ENCODE data around the gene MCUB. TPM values are rescaled to one million over a fixed set of nuclear protein-coding genes. Genes with fewer than 3 reads are reported as not detected.

The MCUB gene
- total RNA-seq, 1 donor from 2014 or later: 17.1 TPM

DNA sequence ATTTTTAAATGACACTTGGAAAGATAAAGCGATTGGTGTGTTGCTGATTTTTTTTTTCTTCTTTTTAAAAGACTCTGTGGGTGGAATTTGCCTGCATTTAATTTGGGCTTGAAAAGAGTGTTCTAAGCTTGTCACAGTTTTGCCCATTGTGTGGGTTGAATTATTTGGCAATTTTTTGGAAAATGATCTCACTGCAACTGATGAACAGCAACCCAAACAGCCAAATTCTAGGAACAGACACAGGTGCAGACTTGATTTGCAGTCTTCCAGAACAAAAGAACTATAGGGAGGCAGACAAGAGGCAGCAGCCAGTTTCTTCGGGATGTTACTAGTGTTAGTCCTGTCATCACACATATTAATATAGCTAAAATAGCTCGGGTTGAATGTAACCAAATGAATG is 102.7 kb downstream of the MCUB start:
- H3K36me3 ChIP-seq: no peaks in the 10 kb centered on the region
- no peaks in the 10 kb centered on the region for H3K9me3 ChIP-seq
- no peaks in the 10 kb centered on the region for H3K4me1 ChIP-seq
- no peak for ATAC-seq
- intact Hi-C loops (cut with DNase I): no loop called here
- DNase-seq: no peak
- H3K4me3 ChIP-seq: no peak overlapping the region
- TF ChIP-seq, protein P1, sequence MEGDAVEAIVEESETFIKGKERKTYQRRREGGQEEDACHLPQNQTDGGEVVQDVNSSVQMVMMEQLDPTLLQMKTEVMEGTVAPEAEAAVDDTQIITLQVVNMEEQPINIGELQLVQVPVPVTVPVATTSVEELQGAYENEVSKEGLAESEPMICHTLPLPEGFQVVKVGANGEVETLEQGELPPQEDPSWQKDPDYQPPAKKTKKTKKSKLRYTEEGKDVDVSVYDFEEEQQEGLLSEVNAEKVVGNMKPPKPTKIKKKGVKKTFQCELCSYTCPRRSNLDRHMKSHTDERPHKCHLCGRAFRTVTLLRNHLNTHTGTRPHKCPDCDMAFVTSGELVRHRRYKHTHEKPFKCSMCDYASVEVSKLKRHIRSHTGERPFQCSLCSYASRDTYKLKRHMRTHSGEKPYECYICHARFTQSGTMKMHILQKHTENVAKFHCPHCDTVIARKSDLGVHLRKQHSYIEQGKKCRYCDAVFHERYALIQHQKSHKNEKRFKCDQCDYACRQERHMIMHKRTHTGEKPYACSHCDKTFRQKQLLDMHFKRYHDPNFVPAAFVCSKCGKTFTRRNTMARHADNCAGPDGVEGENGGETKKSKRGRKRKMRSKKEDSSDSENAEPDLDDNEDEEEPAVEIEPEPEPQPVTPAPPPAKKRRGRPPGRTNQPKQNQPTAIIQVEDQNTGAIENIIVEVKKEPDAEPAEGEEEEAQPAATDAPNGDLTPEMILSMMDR (IDR thresholded peaks at IDR 0.05): no peak
- H3K27me3 ChIP-seq (ENCODE audit: low read depth): no peaks in the 10 kb centered on the region
- no peak overlapping the region for H3K27ac ChIP-seq

DNA sequence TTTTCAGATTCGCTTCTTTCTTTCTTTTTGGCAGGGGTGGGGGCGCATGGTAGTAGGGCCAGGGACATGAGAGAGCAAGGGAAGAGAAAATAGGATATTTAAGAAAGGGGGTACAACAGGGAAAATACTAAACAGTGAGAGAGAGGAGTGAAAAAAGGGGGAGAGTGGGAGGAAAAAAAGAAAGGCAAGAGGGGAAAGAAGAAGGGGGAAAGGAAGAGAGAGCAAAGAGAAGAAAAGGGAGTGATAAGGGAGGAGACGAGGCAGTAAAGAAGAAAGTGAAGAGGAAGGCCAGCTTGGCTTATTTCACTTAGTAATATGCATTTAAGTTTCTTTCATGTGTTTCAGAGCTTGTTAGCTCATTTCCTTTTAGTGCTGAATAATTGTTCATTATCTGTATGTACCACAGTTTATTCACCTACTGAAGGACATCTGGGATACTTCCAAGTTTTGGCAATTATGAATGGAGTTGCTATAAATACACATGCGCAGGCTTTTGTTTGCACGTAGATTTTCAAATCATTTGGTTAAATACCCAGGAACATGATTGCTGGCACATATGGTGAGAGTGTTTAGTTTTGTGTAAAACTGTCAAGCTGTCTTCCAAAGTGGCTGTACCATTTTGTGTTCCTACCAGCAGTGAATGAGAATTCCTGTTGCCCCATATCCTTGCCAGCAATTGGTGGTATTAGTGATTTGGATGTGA is 105.9 kb downstream of the MCUB start:
- H3K36me3 ChIP-seq: no peaks in the 10 kb centered on the region
- H3K4me3 ChIP-seq: no peak overlapping the region
- H3K27ac ChIP-seq: no peak overlapping the region
- DNase-seq: no peak
- H3K4me1 ChIP-seq: no peaks in the 10 kb centered on the region
- no peaks in the 10 kb centered on the region for H3K27me3 ChIP-seq (ENCODE audit: low read depth)
- H3K9me3 ChIP-seq: peaks cover 4% of the 10 kb centered on the region
- intact Hi-C loops (cut with DNase I): no loop called here
- no peak for ATAC-seq
- TF ChIP-seq, protein P1 (IDR thresholded peaks at IDR 0.05): no peak

DNA sequence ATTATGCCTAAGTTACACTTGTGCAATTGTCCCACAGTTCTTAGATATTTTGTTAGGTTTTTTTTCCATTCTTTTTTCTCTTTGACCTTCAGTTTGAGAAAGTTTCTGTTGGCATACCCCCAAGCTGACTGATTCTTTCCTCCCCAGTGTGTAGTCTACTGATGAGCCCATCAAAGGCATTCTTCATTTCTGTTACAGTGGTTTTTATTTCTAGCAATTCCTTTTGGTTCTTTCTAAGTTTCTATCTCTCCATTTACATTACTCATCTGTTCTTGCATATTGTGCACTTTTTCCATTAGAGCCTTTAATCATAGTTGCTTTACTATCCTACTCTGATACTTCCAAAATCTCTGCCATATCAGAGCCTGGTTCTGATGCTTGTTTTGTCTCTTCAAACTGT is 111.3 kb downstream of the MCUB start:
- Histone ChIP-seq H3K4me1 (no peaks in the 10 kb centered on the region), H3K27me3 (ENCODE audit: low read depth) (no peaks in the 10 kb centered on the region), H3K36me3 (no peaks in the 10 kb centered on the region), H3K9me3 (peaks cover 6% of the 10 kb centered on the region), H3K4me3 (no peak overlapping the region), H3K27ac (no peak overlapping the region)
- intact Hi-C loops (cut with DNase I): no loop called here
- ATAC-seq (no peak), DNase-seq (no peak)
- TF ChIP-seq, protein P1 (IDR thresholded peaks at IDR 0.05): no peak

DNA sequence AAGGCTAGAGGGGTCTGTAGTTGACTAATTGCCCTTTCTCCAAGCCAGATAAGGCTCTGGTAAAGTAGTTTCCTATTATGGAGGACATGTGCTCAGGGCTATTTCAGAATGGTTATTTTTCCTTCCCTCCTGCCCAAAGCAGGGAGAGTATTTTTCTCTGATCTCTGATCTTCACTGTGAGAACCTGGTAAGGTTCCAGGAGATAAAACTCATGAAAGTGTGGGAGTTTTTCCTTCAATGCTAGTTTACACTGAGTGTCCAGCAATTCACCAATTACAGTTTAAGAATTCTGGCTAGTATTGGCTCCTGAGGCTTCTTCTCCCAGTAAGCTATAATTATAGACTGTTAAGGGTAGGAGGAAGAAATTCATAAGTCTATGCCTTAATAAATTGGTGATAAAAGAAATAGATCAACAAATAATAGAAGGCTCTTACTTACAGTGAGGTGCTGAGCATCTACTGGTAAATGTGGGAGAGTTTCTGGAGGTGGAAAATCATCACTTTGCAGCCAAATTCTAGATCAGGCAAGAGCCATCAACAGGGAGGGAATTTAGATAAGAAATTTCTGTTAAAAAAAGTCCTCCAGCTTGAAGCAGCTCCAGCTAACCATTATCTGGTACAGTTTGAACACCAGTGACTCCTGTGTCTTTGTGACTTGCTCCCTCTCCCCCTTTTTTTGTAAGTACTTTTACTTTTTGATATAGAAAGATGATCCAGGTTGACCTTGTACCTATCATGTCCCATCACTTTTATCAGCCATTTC is 112.3 kb downstream of the MCUB start:
- no peak for DNase-seq
- no peaks in the 10 kb centered on the region for H3K4me1 ChIP-seq
- H3K27ac ChIP-seq: no peak overlapping the region
- H3K36me3 ChIP-seq: no peaks in the 10 kb centered on the region
- intact Hi-C loops (cut with DNase I): no loop called here
- no peak for ATAC-seq
- H3K27me3 ChIP-seq (ENCODE audit: low read depth): no peaks in the 10 kb centered on the region
- no peak overlapping the region for H3K4me3 ChIP-seq
- H3K9me3 ChIP-seq: peaks cover 6% of the 10 kb centered on the region
- TF ChIP-seq, protein P1 (IDR thresholded peaks at IDR 0.05): no peak

DNA sequence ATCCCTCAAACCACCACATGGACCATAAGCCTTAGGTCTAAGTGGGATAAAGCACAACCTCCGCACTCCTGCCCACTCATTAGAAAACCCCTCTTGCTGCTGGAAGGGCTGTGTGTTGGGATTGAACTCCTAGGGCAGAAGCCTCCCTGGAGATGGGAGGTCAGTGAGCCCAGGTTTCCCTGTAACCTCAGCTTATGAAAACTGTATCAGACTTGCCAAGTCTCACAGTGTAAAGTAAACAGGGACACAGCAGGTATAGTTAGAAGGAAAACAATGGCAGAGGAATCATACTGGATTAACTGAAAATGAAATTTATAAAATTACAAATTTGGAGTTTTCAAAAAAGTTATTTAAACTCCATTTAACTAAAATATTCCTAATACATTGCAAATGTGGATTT is 113.3 kb downstream of the MCUB start:
- no peak overlapping the region for H3K4me3 ChIP-seq
- intact Hi-C loops (cut with DNase I): no loop called here
- no peak for ATAC-seq
- no peaks in the 10 kb centered on the region for H3K36me3 ChIP-seq
- H3K27me3 ChIP-seq (ENCODE audit: low read depth): no peaks in the 10 kb centered on the region
- H3K27ac ChIP-seq: no peak overlapping the region
- H3K4me1 ChIP-seq: no peaks in the 10 kb centered on the region
- TF ChIP-seq, protein P1 (IDR thresholded peaks at IDR 0.05): no peak
- DNase-seq: no peak
- peaks cover 6% of the 10 kb centered on the region for H3K9me3 ChIP-seq
